HG03521 (cell line): ENCODE measurements around the gene PPP2R5C.

Experiments used
- ATAC-seq: cut with Tn5 transposase; IDR thresholded peaks from one replicate; pipeline ENCODE4 v1.9.1; 2021; ENCODE audit warnings: mild to moderate bottlenecking, moderate library complexity; ENCODE audit not compliant: unreplicated experiment

Gene PPP2R5C

DNA sequence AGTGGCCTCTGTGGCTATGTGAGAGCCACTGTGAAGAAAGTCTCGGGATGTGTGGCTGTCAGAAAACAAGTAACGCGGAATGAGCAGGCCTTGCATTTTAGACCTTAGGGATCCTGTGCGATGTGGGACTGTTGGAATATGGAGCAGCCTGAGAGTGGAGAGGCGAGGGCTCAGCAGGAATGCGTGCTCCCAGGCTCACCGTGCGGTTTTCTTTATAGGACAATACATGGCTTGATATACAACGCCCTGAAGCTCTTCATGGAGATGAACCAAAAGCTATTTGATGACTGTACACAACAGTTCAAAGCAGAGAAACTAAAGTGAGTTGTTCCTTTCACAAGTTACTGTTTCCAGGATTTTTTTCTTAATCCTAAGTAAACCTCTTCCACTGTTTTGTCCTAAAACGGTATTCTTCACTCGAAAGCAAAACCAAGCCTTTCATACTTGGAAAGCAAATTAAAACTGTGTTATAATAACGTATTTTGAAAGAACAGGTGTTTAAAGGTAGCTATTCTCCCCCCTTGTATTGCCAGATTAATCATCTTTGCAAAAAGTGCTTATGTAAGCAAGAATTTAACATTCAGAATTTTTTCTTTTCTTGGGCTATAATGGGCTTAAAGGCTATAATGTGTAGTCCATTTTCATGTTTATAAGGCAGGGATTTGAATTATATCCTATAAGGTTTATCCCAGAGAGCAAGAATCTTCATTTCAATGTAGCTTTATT is 148.0 kb downstream of the PPP2R5C start:
- no peak for ATAC-seq

DNA sequence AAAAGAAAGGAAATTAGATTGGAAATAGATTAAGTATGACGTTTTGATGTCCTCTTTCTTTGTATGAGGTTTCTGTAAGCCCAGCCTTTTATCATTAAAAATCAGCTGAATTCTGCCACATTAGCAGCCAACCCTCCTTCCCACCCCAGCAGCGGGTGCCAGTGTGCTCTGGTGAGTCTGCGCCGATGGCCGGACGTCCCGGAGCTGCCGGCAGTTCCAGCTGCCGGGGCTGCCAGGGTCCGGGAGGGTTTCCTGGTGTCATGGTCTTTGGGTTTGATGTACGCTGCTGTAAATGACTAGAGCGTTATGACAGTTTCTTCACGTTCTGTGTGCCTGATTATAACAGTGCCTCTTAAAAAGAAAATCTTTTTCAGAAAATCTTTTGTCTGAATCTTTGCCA is 151.3 kb downstream of the PPP2R5C start:
- no peak for ATAC-seq

DNA sequence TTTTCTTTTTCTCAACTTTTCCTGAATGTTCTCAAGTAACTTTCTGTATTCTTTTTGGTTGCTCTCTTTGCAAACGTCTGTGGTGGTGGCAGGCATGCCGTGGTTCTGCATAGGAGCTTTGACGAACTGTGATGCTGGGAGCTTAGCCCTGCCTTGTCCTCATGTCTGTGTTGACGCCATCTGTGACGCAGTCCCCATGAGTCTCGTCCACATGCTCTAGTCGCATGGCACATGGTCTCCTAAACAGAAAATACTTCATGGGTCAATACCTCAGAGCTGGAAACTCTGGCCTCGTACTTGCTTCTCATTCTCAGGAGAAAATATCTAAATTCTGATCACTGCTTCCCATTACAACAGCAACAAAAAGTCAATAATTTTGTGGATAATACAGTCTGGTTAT is 152.6 kb downstream of the PPP2R5C start:
- no peak for ATAC-seq

DNA sequence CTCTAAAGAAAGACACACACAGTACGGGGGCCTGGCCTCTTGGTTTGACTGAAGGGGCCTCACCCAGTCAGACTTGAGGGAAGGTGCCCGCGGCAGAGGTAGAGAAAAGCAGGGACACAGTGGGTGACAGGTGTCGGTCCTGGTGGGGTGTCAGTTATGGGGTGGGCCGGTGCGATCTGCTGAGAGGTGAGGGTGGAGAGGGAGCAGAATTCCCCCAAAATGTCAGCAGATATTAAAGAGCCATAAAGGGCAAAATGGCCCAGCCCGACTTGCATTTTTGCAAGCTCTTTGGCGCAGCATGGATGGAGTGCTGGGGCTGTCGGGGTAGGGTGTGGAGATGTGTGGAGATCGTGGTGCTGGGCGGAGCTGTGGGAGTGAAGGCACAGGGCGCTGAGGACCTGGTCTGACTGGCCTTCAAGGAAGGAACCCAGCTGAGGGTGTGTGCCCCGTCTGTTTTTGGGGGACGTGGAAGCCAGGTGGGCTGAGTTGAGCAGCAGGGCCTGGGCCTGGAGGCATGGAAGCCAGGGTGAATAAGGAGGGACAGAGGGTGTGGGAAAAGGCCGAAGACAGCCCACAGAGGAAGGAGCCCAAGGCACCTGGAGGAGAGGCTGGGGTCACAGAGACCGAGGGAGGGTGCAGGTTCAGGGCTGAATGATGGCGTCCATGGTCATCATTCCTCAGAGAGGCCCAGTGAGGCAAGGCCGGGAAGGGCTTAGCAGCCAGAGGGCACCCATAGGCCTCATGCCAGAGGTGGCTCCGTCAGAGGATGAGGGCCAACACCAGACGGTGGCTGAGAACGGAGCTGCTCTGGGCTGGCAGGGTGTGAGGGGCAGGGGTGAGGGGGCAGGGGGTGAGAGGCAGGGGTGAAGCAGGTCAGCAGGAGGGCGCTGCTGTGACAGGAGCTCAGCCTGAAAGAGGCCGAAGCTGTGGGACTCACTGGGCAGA is 154.6 kb downstream of the PPP2R5C start:
- no peak for ATAC-seq

DNA sequence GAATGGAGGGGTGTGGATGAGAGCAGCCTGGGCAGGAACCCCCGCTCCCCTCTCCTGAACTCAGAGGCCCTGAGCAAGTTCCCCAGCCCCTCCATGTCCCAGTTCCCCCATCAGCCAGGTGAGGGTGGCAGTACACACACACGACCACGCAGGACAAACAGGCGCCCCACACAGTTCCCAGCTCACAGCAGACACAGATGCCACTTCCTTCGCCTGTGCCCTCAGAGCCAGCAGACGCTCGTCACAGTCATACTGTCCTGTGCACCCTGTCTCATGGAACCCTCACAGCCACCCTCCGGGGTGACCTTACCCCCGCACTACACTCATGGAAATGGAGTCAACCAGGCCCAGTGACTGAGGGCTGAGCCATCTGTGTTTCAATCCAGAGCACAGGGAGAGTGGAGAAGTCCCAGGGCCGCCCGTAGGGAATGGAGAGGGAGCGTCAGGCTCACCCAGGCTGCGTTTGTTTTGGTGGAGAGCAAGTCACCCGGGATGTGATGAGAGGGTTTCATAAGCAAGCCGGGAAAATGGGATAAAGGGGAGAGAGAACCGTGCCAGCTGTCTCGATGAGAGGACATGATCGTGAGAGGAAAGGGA is 155.4 kb downstream of the PPP2R5C start:
- ATAC-seq: no peak

DNA sequence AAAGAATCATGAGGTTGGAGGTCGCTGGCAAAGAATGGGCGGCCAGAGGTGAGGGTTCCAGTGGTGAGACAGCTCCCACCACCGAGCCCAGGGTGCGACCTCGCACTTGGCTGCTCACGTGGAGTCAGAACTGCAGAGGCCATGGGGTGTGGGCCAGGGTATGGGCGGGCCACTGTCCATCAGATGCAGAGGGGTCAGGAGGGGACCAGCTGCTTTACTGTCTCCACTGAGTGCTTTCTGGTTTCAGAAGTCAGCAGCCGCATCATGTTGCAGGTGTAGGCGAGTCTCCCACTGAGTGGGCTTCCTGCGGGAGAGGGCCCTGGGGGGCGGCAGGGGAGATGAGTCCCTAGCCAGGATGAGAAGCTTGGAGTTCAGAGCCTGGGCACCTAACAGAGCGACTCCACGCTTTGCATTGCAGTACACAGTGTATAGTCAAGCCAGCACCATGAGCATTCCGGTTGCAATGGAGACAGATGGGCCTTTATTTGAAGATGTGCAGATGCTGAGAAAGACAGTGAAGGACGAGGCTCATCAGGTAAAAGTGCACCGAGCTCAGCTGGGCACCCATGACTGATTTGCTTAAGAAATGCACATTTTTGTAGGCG is 156.0 kb downstream of the PPP2R5C start:
- no peak for ATAC-seq

DNA sequence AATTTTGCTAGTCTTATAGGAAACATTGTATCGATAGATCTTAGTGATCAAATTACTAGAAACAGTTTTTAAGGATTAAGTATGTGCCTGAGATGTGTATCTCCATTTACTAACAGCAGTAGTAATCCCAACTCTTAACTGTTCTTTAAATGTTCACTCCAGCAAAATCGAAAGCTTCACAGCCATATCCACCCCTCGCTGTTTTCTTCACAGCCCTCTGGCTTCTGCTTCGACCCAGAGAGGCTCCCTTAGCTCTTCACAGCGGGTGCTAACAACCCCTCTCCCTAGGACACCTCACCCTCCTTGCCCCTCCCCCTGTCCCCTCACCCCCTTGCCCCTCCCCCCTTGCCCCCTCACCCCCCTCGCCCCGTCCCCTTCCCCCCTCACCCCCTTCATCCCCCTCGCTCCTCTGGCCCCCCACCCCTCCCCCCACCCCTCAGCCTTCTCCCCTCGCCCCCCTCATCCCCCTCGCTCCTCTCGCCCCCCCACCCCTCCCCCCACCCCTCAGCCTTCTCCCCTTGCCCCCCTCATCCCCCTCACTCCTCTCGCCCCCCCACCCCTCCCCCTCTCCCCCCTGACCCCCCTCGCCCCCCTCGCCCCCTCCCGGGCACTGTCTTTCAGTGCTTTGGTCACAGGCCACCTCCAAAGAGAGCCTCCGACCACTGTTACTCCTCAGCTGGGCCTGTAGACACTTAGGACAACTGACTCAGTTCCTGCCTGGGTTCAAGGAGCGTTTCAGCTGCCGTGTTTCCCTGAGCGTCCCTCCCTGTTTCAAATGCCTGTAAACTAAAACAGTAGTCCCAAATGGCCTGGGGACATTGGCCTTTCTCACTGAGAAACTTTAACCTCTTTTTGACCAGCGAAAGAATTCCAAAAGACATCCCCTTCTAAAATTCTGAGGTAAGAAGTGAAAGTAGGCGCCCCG is 156.8 kb downstream of the PPP2R5C start:
- ATAC-seq: no peak

DNA sequence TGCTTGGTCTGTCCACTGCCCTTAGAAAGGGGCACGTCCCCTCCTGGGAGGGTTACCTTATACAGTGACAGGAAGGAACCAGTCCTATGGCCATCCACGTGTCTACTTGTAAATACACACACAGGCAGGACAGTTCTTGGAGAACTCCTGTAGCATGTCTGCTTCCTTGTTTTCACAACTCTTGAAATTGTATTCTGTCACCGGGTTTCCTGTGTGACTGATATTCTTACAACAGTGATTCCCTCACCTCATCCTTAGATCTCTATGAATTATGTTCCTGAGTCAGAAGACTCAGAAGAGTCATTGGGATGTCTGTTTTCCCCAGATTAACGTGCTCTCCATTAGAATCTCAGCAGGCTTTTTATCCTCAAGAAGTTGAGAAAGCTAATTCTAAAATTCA is 158.8 kb downstream of the PPP2R5C start:
- no peak for ATAC-seq

DNA sequence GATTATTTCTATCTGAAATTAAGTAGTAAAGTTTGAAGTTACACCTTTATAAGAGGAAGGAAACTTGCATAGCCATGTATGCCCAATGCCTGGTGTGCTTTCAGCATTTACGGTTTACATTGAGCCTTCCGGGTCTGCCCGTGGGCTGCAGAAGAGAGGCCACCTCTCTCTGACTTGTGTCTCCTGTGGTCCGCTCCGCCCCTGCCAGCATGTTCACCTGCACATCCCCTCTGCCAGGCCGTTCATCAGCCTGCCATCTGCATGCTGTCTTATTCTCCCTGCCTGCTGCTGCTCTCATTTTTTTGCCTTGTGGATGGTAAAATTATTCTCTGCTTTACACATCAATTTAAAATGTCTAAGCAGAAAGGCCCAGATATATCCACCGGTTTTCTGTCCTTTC is 161.4 kb downstream of the PPP2R5C start:
- ATAC-seq: no peak

DNA sequence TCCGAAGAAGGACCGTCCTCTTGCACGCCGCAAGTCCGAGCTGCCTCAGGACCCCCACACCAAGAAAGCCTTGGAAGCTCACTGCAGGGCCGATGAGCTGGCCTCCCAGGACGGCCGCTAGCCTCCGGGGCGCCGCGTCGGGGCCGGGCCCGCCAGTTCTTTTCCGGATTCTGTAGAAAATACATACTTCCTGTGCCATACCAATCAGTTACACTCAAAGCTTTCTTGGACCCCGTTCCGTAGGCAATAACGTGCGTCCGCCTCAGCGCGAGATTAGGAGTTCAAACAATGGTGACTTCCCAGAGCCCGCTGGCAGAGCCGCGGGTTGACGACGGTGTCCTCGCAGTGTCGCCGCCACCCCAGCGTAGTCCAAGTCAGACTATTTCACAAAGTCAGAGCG is 163.6 kb downstream of the PPP2R5C start:
- no peak for ATAC-seq

DNA sequence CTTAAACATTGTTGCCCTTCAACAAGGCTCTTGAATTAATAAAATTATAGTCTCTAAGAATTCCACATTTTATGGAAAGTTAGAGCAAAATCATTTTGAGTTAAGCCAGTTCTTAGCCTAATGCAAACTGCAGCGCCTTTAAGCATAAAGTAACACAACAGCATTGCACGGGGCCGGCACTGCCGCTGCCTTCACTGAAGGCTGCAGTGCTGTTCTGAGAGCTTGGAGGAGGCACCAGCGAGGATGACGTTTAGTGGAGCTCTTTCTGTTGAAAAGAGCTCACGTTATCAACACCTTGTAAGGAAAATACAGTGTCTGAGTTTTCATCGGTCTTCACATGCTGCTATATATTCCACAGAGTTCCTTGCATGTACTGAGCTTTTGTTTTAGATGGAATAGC is 164.6 kb downstream of the PPP2R5C start:
- no peak for ATAC-seq

DNA sequence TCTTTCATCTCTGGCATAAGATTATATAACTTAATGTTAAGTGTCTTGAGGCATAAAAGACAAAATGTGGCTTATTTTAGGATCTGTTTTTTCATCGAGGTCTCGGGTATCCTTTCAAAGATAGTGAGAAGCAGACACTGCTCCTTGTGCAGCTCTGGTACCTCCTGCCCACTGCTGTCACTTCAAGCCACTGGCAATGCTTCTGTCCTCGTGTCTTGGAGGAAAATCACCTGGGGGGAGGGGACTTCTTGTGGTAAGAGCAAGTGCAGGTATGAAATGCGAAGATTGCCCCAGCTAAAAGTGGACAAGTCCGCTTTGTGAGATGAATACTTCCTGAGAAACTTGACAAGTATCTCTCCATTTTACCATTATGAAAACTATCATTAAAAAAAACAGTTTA is 165.1 kb downstream of the PPP2R5C start:
- ATAC-seq: no peak

DNA sequence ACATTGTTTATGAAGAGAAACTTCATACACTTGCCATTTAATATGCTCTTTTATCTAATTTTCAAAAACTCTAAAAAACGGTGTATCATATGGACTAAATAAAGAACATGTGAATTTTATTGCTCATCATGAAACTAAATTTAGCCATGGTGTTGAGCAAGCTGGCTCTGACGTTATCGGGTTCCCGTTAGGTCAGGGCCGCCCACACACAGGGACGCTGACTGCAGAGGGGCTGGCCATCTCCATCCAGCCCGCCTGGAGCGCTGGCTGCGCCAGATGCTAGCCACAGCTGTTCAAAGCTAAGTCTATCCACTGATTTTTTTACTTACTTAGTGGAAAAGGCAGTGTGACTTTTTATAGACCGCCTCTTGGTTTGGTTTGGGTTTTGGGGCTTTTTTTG is 166.3 kb downstream of the PPP2R5C start:
- no peak for ATAC-seq

DNA sequence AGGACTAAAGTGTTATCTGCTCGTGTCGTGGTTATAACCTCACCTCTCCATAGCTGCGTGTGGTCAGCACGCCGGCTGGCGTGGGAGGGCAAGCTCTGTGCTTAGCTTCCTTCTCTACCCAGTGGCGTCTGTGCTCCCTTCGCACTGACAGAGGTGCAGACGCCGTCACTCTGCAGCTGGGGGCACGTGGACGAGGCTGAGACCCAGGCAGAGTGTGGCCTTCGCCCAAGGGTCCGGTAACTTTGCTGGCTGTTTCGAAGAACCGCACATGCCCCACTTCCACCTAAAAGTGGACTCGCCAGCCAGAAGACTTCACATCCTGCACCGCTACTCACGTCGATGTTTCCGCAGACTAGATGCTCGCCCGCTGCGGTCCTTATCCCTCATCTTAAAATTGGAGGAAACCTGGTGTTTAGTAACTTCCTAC is 166.9 kb downstream of the PPP2R5C start:
- no peak for ATAC-seq

DNA sequence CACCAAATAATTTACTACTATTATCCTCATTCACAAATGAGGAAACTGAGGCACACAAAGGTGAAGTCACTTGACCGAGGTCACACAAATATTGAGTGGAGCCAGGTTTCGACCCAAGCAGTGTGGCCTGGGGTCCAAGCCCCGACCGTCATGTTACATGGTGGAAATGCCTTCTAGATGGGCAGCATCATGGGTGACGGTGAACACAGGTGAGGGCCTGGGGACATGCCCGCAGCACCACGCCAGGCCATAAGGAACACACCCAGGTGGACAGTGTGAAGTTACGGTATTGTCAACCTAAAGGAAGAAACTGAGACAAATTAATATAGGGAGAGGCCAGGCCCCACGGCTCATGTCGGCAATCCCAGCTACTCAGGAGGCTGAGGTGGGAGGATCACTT is 167.6 kb downstream of the PPP2R5C start:
- no peak for ATAC-seq

DNA sequence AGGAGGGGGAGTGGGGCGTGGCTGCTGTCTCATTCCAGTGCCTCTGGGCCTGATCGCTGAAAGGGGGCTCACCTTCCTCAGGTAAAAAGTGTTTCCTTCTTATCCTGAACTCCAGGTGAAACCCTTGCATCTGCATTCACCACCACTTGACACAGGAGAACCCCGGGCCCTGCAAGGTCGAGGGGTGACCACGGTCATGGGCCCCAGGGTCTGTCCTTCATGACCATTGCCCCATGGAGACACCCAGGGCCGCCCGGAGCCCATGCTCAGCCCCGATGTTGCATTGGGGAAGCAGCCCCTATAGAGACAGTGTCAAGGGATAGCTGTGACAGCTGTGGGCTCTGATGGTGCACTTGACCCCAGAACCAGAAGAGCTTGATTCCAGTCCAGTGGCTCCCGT is 168.4 kb downstream of the PPP2R5C start:
- no peak for ATAC-seq

DNA sequence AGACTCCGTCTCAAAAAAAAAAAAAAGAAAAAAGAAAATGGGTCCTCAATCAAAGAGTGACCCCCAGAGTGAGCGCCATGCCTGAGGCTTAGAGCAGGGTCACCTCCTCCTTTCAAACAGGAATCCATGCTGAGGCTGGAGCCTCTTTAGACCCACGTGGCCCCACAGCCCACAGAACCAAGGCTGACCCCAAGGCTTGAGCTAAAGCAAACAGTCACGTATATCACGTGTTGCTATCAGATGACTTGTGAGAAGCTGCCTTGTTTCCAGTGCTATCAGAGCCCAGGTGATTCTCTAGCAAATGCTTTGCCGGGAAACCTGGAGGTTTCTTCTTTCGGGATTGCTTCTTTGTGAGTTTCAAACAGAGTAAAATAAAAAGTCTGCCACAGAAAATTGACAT is 171.2 kb downstream of the PPP2R5C start:
- no peak for ATAC-seq

DNA sequence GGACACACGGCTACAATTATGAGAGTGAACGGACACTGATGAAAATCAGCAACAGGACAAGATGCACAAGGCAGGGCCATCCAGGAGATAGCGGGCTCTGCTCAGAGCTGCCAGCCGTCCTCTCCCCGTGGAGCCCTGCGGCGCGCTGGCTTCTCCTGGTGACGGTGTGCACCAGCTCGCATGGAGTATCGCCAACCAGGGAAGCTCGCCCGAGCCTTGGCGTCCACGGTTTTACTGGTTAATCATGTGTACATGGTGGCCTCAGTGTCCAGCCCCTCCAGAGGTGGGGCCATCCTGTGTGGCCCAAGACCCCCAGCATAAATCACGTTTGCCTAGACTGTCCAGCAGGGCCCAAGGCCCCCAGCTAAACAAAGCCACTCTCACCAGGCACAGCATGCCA is 171.7 kb downstream of the PPP2R5C start:
- ATAC-seq: no peak

DNA sequence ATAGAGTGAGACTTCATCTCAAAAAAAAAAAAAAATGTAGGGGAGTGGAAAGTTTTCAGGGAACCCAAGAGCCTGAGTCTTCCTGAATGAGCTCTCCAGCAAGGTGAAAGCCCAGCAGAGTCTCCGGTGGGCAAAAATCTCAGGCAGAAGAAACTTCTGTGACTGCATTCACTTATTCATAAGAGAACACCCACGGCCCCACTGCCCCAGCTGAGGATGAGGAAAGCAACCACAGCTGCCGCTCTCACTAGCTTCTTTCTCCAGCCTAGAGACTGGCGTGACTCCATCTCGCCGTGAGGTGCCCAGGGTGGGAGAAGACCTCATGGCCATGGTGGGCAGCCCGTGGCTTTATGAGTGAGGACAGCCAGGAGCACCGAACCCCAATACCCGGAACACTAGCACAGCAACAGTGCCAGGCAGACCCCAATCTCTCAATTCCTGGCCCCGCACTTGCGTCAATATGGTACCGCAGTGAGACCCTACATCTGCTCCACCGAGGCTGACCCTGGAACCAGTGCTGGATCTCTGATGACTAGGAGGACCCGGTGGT is 173.2 kb downstream of the PPP2R5C start:
- no peak for ATAC-seq
